Bronchus fibroblast of lung (primary cell): ENCODE measurements around the gene NFE2L2. TPM values are rescaled to one million over a fixed set of nuclear protein-coding genes. Genes with fewer than 3 reads are reported as not detected.

Source experiments
- total RNA-seq: library from RNA; depleted of rRNA; stranded (reverse); fragments of >200 nt; gene quantifications from 2 replicates; pipeline ENCODE4 v1.2.3, GENCODE V29; 2015

NFE2L2 gene
- 33.0 and 38.5 TPM in 2 replicates for total RNA-seq

DNA sequence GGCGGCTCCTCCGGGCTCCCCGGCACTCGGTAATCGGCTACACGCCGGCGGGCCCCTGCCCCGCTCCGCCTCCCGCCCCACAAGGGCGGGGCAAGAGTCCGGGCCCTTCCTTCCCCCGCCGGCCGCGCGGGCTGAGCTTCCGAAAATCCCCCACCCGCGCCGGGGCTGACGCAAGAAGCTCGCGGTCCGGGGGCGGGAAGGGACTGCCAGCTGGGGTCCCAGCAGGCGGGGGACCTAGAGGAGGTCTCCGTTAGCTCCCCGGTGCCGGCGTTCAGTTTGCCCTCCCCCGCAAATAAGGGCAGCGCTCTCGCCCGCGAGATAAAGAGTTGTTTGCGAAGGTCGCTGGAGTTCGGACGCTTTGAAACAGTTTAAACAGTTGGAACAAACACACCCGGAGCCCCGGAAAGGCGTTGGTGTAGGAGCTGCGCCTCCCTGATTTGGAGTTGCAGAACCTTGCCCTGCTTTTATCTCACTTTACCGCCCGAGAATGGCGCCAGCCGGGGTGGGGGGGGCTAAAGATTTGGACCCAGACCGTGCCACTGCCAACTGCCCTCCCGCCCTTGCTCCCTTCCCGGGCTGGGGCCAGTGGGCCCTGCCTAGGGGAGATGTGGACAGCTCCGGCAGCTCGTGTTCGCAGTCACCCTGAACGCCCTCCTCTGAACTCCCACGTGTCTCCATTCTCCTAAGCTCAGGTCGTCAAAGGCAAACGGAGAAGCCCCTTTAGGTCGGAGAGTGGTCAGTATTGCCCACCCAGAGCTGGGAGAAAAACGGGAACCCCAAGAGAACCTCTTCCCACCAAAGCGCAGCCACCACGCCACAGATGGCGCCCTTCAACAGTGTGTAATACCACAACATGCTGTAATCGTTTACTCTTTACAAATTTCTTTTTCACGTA lies at the start of gene NFE2L2:
Gene NFE2L2, minus strand, starts transcription at position 35 of the 895 bp plus-strand sequence. CDS start 151 bp downstream, outside the sequence.

GRCh38 chr2:177212106-177212890 lies 52.2 kb downstream of the NFE2L2 start, which contains the start of gene HNRNPA3:
TSS of gene HNRNPA3 (plus strand) at chr2:177212794. CDS start at chr2:177212800, 6 bp downstream.

Other genes starting within 250 kb of the NFE2L2 start
- gene HNRNPA3, start 51.9 kb downstream of the NFE2L2 start, total RNA-seq: 28.5 and 29.3 TPM in 2 replicates
- gene AGPS, start 128.0 kb upstream of the NFE2L2 start, total RNA-seq: 27.8 and 33.8 TPM in 2 replicates